ENCODE results near the gene TNS1. TPM values are rescaled to one million over a fixed set of nuclear protein-coding genes. Genes with fewer than 3 reads are reported as not detected.

The TNS1 gene
- total RNA-seq, 1 donor, result 48.9 TPM

GRCh38 chr2:217937446-217937845 lies 65.3 kb downstream of the TNS1 start:
- no peaks in the 10 kb centered on the region for H3K9me3 ChIP-seq (ENCODE audit: low read depth, low read length)
- no peak overlapping the region for H3K4me3 ChIP-seq (ENCODE audit: insufficient read depth, low read length)
- H2AFZ ChIP-seq (ENCODE audit: low read length), result no peak overlapping the region
- H3K4me2 ChIP-seq (ENCODE audit: insufficient read depth, low read length), result no peak overlapping the region
- peaks cover 35% of the 10 kb centered on the region for H4K20me1 ChIP-seq (ENCODE audit: insufficient read depth, low read length)
- TF ChIP-seq CTCF (IDR thresholded peaks at IDR 0.05; ENCODE audit: extremely low read depth, low read depth, low read length), result no peak
- peaks cover 4% of the 10 kb centered on the region for H3K36me3 ChIP-seq (ENCODE audit: insufficient read depth, low read length)
- peaks cover 89% of the 10 kb centered on the region for H3K4me1 ChIP-seq (ENCODE audit: insufficient read depth, low read length)
- H3K27me3 ChIP-seq (ENCODE audit: insufficient read depth, low read length), result no peaks in the 10 kb centered on the region
- DNase-seq (ENCODE audit: insufficient read length, low spot score, missing footprints), result peak; percentile 77
- peaks cover 75% of the 10 kb centered on the region for H3K79me2 ChIP-seq (ENCODE audit: insufficient read depth, low read length)
- peak overlapping the region; percentile 92 for H3K27ac ChIP-seq (ENCODE audit: low read depth, low read length)

DNA sequence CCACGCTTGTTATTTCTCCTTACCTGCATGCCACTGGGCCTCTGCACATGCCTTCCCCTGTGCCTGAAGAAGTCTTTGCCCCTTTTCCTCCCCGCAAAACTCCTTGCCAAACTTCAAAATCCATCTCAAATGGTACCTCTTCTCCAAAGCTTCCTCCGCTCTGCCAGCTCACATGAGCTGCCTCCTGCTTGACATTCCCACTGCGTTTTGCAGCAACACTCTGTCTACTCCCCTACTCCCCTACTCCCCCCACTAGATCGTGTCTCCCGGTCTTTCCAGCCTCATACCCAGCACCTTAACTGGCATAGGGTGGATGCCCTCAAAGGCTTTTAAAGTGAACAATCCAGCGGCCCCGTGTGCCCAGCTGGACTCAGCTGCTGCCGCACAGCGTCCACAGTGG lies 65.8 kb downstream of the TNS1 start:
- peak; percentile 8 for DNase-seq (ENCODE audit: insufficient read length, low spot score, missing footprints)
- no peak for TF ChIP-seq CTCF (IDR thresholded peaks at IDR 0.05; ENCODE audit: extremely low read depth, low read depth, low read length)
- Histone ChIP-seq H3K4me2 (ENCODE audit: insufficient read depth, low read length) (no peak overlapping the region), H3K27me3 (ENCODE audit: insufficient read depth, low read length) (no peaks in the 10 kb centered on the region), H3K27ac (ENCODE audit: low read depth, low read length) (peak overlapping the region; percentile 92), H3K9me3 (ENCODE audit: low read depth, low read length) (no peaks in the 10 kb centered on the region), H3K36me3 (ENCODE audit: insufficient read depth, low read length) (peaks cover 7% of the 10 kb centered on the region), H3K79me2 (ENCODE audit: insufficient read depth, low read length) (peaks cover 75% of the 10 kb centered on the region), H3K4me3 (ENCODE audit: insufficient read depth, low read length) (no peak overlapping the region), H2AFZ (ENCODE audit: low read length) (no peak overlapping the region), H3K4me1 (ENCODE audit: insufficient read depth, low read length) (peaks cover 84% of the 10 kb centered on the region), H4K20me1 (ENCODE audit: insufficient read depth, low read length) (peaks cover 30% of the 10 kb centered on the region)

DNA sequence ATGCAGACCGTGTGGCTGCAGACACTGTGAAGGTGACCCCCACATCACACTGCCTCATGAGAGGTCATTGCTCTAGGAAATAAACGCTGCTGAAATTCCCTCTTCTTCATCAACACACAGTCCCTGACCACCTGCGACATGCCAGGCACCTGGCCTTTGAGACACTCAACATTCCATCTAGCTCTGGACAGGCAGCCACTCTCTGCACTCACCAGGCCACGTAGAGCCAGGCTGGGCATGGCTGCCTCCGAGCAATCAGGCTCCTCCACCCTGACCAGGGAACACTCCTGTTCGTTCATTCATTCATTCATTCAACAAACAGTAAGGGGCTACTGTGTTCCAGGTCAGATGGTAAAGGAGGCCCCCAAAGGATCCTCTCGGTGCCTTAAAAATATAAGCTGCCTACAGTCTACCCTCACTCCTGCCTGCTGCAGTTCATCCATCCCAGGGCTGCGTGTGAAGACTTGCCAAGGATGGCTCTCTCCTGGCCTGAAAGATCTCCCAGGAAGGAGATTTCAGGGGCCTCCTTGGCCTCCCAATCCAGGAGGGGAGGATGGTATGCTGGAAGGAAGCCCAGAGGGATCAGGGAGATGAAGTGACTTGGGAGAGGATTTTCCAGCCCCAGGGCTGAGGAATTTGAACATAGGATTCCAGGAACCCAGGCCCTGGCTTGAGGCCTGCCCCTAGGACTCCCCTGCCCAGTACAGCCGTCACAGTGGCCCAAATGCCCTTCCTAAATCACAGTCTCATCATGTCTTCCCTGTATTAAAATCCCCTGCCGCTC lies 66.7 kb downstream of the TNS1 start:
- H3K36me3 ChIP-seq (ENCODE audit: insufficient read depth, low read length), result peaks cover 9% of the 10 kb centered on the region
- no peak overlapping the region for H3K4me3 ChIP-seq (ENCODE audit: insufficient read depth, low read length)

More for the DNA sequence above, 66.7 kb downstream of the TNS1 start:
- Histone ChIP-seq H2AFZ (ENCODE audit: low read length) (no peak overlapping the region), H3K4me2 (ENCODE audit: insufficient read depth, low read length) (peak overlapping the region; percentile 67), H3K27me3 (ENCODE audit: insufficient read depth, low read length) (no peaks in the 10 kb centered on the region), H3K9me3 (ENCODE audit: low read depth, low read length) (no peaks in the 10 kb centered on the region), H3K4me1 (ENCODE audit: insufficient read depth, low read length) (peaks cover 79% of the 10 kb centered on the region), H3K27ac (ENCODE audit: low read depth, low read length) (peak overlapping the region; percentile 92), H3K79me2 (ENCODE audit: insufficient read depth, low read length) (peaks cover 75% of the 10 kb centered on the region), H4K20me1 (ENCODE audit: insufficient read depth, low read length) (peaks cover 22% of the 10 kb centered on the region)
- TF ChIP-seq CTCF (IDR thresholded peaks at IDR 0.05; ENCODE audit: extremely low read depth, low read depth, low read length), result no peak
- DNase-seq (ENCODE audit: insufficient read length, low spot score, missing footprints), result peak; percentile 81
